GM19324 (cell line): Measurements from ENCODE around the gene OR2V2.
"Not testable (repeated sequence)": the region's sequence is repeated elsewhere in the genome, so short reads cannot be mapped to it uniquely, and the experiment has no call there.

Source experiments
- ATAC-seq: cut with Tn5 transposase; IDR thresholded peaks from one replicate; pipeline ENCODE4 v1.9.1; 2021; ENCODE audit warnings: mild to moderate bottlenecking, moderate library complexity; ENCODE audit not compliant: unreplicated experiment, low FRiP score

OR2V2 gene

DNA sequence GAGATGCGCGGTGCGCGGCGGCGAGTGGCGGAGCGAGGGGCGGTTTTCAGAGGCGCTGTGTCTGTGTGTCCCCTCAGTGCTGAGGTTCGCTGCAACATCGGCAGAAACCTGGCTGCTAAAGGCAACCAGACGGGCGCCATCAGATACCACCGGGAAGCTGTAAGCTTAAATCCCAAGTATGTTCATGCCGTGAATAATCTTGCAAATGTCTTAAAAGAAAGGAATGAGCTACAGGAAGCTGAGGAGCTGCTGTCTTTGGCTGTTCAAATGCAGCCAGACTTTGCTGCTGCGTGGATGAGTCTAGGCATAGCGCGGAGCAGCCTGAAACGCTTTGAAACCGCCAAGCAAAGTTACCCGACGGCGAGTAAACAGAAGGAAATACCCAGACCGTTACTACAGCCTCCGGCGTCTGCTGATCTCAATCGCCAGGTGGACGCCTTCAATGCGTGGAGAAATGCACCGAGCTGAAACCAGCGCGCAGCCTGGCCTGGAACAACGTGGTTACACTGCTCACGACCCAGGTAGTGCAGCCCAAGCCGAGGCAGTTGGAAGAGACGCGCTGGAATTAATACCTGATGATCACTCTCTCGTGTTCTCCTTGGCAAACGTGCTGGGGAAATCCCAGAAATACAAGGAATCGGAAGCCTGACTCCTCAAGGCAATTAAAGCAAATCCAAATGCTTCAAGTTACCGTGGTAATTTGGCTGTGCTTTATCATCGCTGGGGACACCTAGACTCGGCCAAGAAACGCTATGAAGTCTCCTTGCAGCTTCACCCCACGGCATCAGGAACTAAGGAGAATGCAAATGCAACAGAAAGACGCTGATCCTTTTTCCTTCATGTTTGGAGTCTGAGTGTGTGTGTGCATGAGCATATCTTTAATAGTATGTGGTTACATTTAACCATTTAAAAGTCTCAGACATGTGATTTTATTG is 32.3 kb upstream of the OR2V2 start:
- ATAC-seq = no peak

GRCh38 chr5:181118369-181118768 is 29.0 kb upstream of the OR2V2 start:
- ATAC-seq = no peak

GRCh38 chr5:181119105-181119504 is 28.3 kb upstream of the OR2V2 start:
- no peak for ATAC-seq

- no peak for ATAC-seq
Observed at GRCh38 chr5:181120306-181120705, 27.1 kb upstream of the OR2V2 start.

- no peak for ATAC-seq
Observed at GRCh38 chr5:181120761-181121160, 26.6 kb upstream of the OR2V2 start.

DNA sequence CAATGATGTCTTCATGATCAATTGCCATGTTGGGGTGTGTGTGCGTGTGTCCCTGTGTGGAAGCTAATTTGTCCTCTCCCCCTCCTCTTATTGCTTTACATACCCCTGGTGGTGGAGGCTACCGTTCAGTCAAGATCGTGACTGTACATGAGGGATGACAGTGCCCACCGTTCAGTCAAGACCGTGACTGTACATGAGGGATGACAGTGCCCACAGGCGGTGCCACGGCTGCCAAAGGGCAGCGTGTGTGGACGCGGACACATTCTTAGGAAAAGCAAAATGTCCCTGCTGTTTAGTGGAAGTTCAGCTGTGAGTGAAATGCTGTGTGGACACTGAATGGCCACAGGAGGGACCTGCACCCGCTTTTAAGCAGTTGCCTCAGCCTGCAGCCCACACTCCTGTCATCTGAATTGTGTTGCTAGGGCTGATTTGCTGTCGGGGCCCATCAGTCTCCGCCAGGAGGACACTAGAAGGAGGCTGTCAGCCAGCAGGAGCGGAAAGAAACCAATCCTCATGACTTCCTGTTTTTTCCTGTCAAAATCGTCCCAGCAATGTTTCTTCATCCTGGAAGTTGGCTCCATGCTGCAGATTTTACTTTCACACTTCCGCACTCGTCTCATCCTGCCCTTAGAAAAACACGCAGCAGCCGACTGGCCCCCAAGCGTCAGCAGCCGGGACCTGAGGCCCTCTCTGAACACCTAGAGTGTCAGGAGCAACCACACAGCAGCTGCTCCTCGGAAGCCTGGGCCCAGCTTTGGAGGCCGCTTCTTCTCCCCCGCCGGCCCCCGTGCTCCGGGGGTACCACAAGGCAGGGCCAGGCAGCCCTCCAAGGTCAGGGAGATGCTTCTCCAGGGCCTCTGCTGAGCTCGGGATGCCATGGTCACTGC is 25.5 kb upstream of the OR2V2 start:
- no peak for ATAC-seq

GRCh38 chr5:181124526-181124925 is 22.9 kb upstream of the OR2V2 start:
- no peak for ATAC-seq

DNA sequence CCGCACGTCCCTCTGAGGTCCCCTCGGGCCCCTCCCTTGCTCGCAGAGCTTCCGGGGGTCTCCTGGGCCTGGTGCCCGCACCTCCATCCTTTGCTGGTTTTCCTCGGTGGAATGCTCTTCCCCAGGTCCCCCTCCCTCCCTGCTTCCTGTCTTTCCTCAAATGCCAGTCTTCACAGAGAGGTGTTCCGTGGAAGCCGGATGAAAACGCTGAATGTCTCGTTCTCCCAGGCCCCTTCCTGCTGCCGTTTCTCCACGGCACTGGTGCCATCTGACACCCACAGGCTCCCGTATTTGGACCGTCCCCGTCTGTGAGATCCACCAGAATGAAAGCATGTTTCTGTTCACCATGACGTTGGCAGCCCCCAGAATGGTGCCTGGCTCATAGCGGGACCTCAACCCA is 20.5 kb upstream of the OR2V2 start:
- ATAC-seq = no peak

DNA sequence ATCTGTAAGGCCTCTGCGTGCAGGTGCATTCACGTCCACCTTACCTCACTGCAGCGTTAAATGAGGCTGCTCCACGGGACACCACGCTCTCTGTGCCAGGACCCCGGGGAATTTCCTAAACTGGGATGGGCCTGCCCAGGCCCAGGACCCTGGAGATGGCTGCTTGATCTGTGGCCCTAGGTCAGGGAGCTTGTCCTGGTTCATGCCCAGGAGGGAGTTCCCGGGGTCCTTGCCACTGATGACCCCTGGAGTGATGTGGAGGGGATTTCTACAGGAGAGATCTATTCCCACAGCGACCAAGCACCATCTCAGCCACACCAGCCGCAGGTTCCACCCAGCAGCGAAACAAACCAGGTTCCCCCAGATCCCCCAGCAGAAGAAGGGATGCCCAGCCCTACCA is 19.9 kb upstream of the OR2V2 start:
- ATAC-seq = no peak

GRCh38 chr5:181127907-181128626 is 19.3 kb upstream of the OR2V2 start:
- no peak for ATAC-seq

- no peak for ATAC-seq
Observed at GRCh38 chr5:181129601-181130000, 17.8 kb upstream of the OR2V2 start.

GRCh38 chr5:181130081-181130480 is 17.3 kb upstream of the OR2V2 start:
- ATAC-seq = not testable (repeated sequence)

DNA sequence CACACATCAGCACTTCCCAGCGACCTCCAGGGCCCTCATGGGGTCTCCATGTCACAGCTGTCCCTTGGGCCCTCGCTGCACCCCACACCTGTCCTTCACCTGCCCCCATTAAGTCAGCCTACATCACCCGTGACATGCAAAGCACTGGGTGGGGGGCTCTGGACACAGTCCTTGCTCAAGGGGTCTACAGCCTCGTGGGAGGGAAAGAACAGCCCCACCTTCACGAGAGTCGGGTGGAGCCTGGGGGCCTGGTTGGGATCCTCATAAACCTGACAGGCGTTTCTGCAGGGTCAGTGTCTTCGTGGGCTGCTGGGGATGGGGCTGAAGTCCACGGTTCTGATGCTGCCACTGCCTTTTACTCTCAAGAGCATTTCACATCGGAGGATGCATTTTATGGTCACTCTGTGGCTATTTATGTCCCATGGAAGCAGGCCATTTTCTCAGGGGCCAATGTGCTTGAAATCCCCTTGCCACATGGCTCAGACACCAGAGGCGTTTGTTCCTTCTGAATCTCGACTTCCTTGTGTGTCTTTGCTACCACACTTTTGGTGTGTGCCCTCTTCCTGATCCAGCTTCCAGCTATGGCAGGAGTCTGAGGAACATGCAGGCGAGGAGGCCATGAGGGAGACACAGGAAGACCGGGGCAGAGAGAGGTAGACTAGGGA is 16.4 kb upstream of the OR2V2 start, which contains the start of gene OR2V1:
OR2V1 (minus strand) TSS at position 338 of the 665 bp plus-strand sequence. CDS start 5,865 bp downstream, outside the sequence.
- ATAC-seq = no peak

- no peak for ATAC-seq
Observed at GRCh38 chr5:181131514-181131913, 15.9 kb upstream of the OR2V2 start.

DNA sequence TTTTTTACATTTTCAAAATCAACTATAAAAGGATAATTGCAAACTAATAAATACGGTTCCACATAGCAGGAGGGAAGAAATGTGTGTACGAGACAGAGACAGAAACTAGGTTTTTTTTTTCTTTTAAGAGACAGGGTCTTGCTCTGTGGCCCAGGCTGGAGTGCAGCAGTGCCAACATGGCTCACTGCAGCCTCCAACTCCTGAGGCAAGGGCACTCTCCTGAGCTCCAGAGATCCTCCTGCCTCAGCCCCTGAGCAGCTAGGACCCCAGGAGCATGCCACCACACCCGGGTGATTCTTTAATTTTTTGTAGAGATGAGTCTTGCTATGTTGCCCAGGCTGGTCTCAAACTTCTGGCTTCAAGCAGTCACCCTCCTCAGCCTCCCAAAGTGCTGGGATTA is 14.3 kb upstream of the OR2V2 start:
- no peak for ATAC-seq

GRCh38 chr5:181133610-181134231 is 13.7 kb upstream of the OR2V2 start:
- no peak for ATAC-seq

- ATAC-seq = no peak
Observed at GRCh38 chr5:181134259-181134658, 13.1 kb upstream of the OR2V2 start.

DNA sequence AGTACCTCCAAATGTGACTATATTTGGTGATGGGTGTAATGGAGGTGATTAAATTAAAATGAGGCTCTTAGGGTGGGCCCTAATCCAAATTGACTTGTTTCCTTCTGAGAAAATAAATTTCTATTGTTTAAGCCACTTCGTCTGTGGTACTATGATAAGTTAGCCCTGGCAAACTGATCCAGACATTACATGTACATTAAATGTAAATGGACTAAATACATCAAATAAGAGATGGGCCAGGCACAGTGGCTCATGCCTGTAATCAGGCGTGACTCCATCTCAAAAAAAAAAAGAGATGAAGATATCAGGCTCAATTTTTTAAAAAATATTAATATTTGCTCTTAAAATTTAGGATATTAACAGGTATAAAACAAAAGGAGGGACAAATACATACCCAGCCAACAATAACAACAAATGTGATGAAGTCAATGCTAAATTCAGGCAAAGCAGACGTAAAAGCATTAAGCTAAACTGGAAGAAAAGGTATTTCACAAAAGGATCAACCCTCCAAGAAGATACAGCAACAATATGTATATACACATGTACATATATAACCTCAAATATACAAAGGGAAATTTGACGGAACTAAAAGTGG is 10.9 kb upstream of the OR2V2 start:
- ATAC-seq = no peak

DNA sequence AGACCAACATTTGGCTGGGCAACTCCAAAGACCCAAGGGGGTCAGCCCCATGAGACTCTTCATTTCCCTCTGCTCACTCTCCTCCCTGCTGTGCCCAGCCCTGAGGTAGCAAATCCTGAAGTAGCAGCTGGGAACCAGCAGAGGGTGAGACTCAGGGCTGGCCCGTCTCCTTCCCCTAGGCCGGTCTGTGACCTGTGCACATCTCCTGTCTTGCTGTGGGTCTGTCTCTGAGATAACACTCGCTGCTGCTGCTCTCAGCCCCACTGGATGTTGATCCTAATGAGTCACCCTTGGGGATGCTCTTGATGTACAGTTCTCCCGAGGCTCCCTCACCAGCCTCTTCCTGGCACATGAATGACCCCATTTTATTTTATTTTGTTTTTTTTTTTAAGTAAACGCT is 9.1 kb upstream of the OR2V2 start:
- ATAC-seq = no peak
